Measurements from ENCODE around the gene NPNT. TPM values are rescaled to one million over a fixed set of nuclear protein-coding genes. Genes with fewer than 3 reads are reported as not detected.

The NPNT gene
- total RNA-seq, 1 donor from 2014 or later: 3.1 TPM

GRCh38 chr4:105859233-105859632 is 36.0 kb upstream of the NPNT start:
- H2AFZ ChIP-seq (ENCODE audit: low read depth, low read length): no peak overlapping the region
- DNase-seq (ENCODE audit: low read depth) (peak; percentile 58), FAIRE-seq (no peak)
- Mint-ChIP-seq H3K27me3 (ENCODE audit: low read depth, unreplicated experiment) (peaks cover 3% of the 10 kb centered on the region), H3K4me1 (ENCODE audit: low read depth, unreplicated experiment) (peaks cover 2% of the 10 kb centered on the region), H3K4me3 (ENCODE audit: unreplicated experiment) (no peak overlapping the region), H3K36me3 (ENCODE audit: low read depth, unreplicated experiment) (peaks cover 6% of the 10 kb centered on the region), H3K9me3 (ENCODE audit: unreplicated experiment) (peaks cover 25% of the 10 kb centered on the region), H3K27ac (ENCODE audit: unreplicated experiment) (peak overlapping the region; percentile 82)
- H3K27me3 ChIP-seq (ENCODE audit: insufficient read depth, low read length): no peaks in the 10 kb centered on the region
- TF ChIP-seq EZH2 (IDR thresholded peaks at IDR 0.05; ENCODE audit: insufficient read depth, low read length) (no peak), CTCF (IDR thresholded peaks at IDR 0.05; ENCODE audit: insufficient read depth, low read depth, low read length) (no peak)
- no peak overlapping the region for H3K9ac ChIP-seq (ENCODE audit: low read length)
- H3K27ac ChIP-seq (ENCODE audit: low read depth, low read length): no peak overlapping the region
- H3K79me2 ChIP-seq (ENCODE audit: insufficient read depth, low read length): no peaks in the 10 kb centered on the region
- H3K4me1 ChIP-seq (ENCODE audit: insufficient read depth, low read length): no peaks in the 10 kb centered on the region
- no peaks in the 10 kb centered on the region for H4K20me1 ChIP-seq (ENCODE audit: insufficient read depth, low read length)
- peaks cover 6% of the 10 kb centered on the region for H3K9me3 ChIP-seq (ENCODE audit: insufficient read depth, low read depth, low read length)
- H3K4me2 ChIP-seq (ENCODE audit: low read length): no peak overlapping the region
- no peaks in the 10 kb centered on the region for H3K36me3 ChIP-seq (ENCODE audit: insufficient read depth, low read length)
- no peak overlapping the region for H3K4me3 ChIP-seq (ENCODE audit: insufficient read depth, low read depth, low read length)

GRCh38 chr4:105870963-105871362 is 24.3 kb upstream of the NPNT start:
- H3K27me3 ChIP-seq (ENCODE audit: insufficient read depth, low read length): no peaks in the 10 kb centered on the region
- FAIRE-seq: no peak
- no peak overlapping the region for H2AFZ ChIP-seq (ENCODE audit: low read depth, low read length)
- no peak overlapping the region for H3K4me3 ChIP-seq (ENCODE audit: insufficient read depth, low read depth, low read length)
- H3K9me3 ChIP-seq (ENCODE audit: insufficient read depth, low read depth, low read length): no peaks in the 10 kb centered on the region
- Mint-ChIP-seq H3K27ac (ENCODE audit: unreplicated experiment) (no peak overlapping the region), H3K36me3 (ENCODE audit: low read depth, unreplicated experiment) (no peaks in the 10 kb centered on the region), H3K9me3 (ENCODE audit: unreplicated experiment) (no peaks in the 10 kb centered on the region), H3K27me3 (ENCODE audit: low read depth, unreplicated experiment) (peaks cover 8% of the 10 kb centered on the region), H3K4me1 (ENCODE audit: low read depth, unreplicated experiment) (no peaks in the 10 kb centered on the region), H3K4me3 (ENCODE audit: unreplicated experiment) (no peak overlapping the region)
- H3K36me3 ChIP-seq (ENCODE audit: insufficient read depth, low read length): no peaks in the 10 kb centered on the region
- no peak for DNase-seq (ENCODE audit: low read depth)
- H3K4me2 ChIP-seq (ENCODE audit: low read length): no peak overlapping the region
- H3K27ac ChIP-seq (ENCODE audit: low read depth, low read length): no peak overlapping the region
- H3K79me2 ChIP-seq (ENCODE audit: insufficient read depth, low read length): no peaks in the 10 kb centered on the region
- TF ChIP-seq CTCF (IDR thresholded peaks at IDR 0.05; ENCODE audit: insufficient read depth, low read depth, low read length): no peak
- no peak for TF ChIP-seq EZH2 (IDR thresholded peaks at IDR 0.05; ENCODE audit: insufficient read depth, low read length)
- H3K4me1 ChIP-seq (ENCODE audit: insufficient read depth, low read length): no peaks in the 10 kb centered on the region
- no peak overlapping the region for H3K9ac ChIP-seq (ENCODE audit: low read length)
- H4K20me1 ChIP-seq (ENCODE audit: insufficient read depth, low read length): no peaks in the 10 kb centered on the region

GRCh38 chr4:105871997-105872396 is 23.3 kb upstream of the NPNT start:
- peaks cover 8% of the 10 kb centered on the region for H3K27me3 Mint-ChIP-seq (ENCODE audit: low read depth, unreplicated experiment)
- no peak overlapping the region for H3K27ac ChIP-seq (ENCODE audit: low read depth, low read length)
- no peaks in the 10 kb centered on the region for H3K4me1 Mint-ChIP-seq (ENCODE audit: low read depth, unreplicated experiment)
- H3K36me3 ChIP-seq (ENCODE audit: insufficient read depth, low read length): no peaks in the 10 kb centered on the region
- no peaks in the 10 kb centered on the region for H4K20me1 ChIP-seq (ENCODE audit: insufficient read depth, low read length)
- no peak overlapping the region for H3K4me3 Mint-ChIP-seq (ENCODE audit: unreplicated experiment)
- no peak for FAIRE-seq
- H3K9me3 Mint-ChIP-seq (ENCODE audit: unreplicated experiment): no peaks in the 10 kb centered on the region
- H2AFZ ChIP-seq (ENCODE audit: low read depth, low read length): no peak overlapping the region
- H3K27ac Mint-ChIP-seq (ENCODE audit: unreplicated experiment): no peak overlapping the region
- no peaks in the 10 kb centered on the region for H3K36me3 Mint-ChIP-seq (ENCODE audit: low read depth, unreplicated experiment)
- H3K9me3 ChIP-seq (ENCODE audit: insufficient read depth, low read depth, low read length): no peaks in the 10 kb centered on the region
- no peaks in the 10 kb centered on the region for H3K79me2 ChIP-seq (ENCODE audit: insufficient read depth, low read length)
- no peak for TF ChIP-seq EZH2 (IDR thresholded peaks at IDR 0.05; ENCODE audit: insufficient read depth, low read length)
- no peak for TF ChIP-seq CTCF (IDR thresholded peaks at IDR 0.05; ENCODE audit: insufficient read depth, low read depth, low read length)
- H3K4me3 ChIP-seq (ENCODE audit: insufficient read depth, low read depth, low read length): no peak overlapping the region
- H3K4me2 ChIP-seq (ENCODE audit: low read length): no peak overlapping the region
- no peaks in the 10 kb centered on the region for H3K27me3 ChIP-seq (ENCODE audit: insufficient read depth, low read length)
- H3K4me1 ChIP-seq (ENCODE audit: insufficient read depth, low read length): no peaks in the 10 kb centered on the region
- no peak overlapping the region for H3K9ac ChIP-seq (ENCODE audit: low read length)
- no peak for DNase-seq (ENCODE audit: low read depth)
